ENCODE measurements around the gene PIRT.
"Not testable (repeated sequence)": the region's sequence is repeated elsewhere in the genome, so short reads cannot be mapped to it uniquely, and the experiment has no call there.

The PIRT gene

GRCh38 chr17:10837921-10838320, at the start of gene PIRT:
PIRT (minus strand) TSS chr17:10838087; CDS start chr17:10825645, 12,442 bp downstream.
- no peak for DNase-seq

- DNase-seq: no peak
These were observed 44.1 kb upstream of the PIRT start for GRCh38 chr17:10881959-10882358.

DNA sequence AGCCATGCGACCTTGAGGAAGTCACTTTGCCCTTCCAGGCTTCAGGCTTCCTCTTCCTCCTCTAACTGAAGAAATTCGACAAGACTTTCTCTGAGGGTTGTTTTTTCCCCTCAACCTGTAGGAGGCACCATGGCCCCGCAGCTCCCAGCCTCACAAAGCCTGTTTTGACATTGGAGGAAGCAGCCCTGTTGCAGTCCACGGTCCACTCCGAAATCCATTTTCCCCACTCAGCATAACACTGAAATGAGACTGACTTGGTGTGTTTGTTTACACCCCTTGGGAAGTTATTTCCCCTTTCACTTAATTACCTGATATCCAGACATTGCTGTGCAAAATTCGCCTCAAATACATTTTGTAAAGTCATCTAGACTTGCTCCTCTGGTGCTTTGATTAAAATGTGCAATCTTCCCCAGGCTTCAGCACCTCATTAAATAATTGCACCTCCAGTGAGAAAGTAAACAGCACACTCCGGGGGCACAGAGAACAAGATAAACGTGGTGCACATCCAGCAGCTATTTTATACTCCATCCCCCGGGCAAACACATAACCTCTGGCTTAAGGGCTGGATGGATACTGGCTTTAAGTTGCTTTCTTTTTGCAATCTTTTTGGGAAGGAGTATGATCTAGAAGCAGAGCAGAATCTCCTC, 41.4 kb upstream of the PIRT start:
- DNase-seq: no peak

DNA sequence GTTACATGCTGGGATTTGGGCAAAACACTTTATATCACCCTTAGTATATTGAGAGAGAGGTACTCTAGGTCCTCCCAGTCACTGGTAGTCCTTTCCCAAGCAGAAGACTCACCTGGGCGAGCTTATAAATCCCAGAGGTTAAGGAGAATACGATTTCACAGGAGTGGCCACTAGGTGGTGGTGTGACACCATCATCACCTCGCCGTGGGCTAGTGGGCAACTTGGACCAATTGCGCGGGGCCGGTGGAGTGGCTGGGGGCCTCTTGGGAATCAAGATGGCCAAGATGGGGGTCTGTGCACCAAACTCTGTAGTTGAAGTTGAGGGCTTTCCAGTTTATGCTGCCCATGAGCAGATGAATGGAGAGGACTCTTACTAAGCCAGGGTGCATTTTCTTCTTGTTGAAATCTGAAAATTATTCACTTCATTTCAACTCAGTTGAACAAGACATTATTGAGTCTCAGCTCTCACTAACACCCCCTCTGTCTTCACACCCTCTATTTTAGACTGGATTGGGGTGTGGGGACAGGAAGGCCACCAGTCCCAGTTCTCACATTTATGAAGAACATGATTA, 38.2 kb upstream of the PIRT start:
- DNase-seq: no peak

DNA sequence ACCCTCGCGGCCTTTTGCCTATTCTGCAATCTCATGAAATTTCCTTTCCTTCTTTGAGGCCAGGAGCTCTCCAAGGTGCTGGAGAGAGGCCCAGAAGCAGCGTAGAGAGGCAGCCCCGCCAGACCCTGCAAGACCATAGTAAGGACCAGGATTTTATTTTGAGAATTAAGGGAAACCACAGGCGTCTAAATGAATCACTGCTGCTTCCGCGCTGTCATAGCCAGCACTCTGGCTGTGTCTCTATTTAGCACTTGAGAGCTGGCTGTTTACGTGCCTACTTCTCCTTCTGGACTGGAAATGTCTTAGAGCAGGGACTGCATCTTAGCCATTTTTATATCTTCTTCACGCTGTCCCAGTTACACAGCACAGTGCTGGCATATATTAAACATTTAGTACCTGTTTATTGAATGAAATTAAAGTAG, 37.6 kb upstream of the PIRT start:
- no peak for DNase-seq

DNA sequence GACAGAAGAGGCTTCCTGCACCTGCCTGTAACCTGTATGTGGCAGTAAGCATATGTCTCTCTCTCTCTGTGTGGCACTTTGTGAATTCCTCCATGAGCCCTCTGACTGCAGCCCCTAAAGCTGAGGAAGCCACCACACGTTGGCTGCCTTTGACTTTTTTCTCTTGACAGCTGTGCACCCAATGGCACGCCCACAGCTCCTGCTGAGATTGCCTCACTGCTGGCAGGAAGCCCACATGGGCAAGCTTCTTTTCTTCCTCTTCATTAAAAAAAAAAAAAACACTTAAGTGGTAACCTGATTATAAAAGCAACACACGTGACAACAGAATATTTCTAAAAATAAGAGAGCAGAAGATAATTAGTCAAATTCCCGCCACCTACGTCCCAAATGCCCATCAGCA, 34.0 kb upstream of the PIRT start:
- DNase-seq: no peak

- no peak for DNase-seq
These were observed 32.6 kb upstream of the PIRT start for GRCh38 chr17:10870336-10871050.

- DNase-seq: not testable (repeated sequence)
These were observed 30.9 kb upstream of the PIRT start for GRCh38 chr17:10868744-10869143.

DNA sequence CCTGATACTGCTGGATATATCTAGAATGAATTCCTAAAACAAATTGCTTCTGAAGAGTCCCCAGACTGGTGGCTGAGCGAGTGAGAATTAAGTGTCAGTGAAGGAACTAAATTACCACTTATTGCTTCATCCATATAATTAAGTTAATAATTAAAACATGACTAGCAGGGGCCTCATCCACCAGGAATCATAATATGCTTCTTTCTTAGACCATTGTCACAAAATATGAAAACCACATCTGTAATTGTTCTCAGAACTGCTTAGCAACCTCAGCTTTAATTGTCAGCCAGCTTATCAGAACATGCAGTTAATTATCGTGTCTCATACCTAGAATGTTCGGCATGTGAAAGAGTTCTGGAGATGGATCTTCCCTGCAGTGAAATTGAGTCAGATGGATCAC, 21.2 kb upstream of the PIRT start:
- DNase-seq: no peak

GRCh38 chr17:10857976-10858375, 20.1 kb upstream of the PIRT start:
- no peak for DNase-seq

- DNase-seq: not testable (repeated sequence)
These were observed 8.7 kb upstream of the PIRT start for GRCh38 chr17:10846636-10847035.

DNA sequence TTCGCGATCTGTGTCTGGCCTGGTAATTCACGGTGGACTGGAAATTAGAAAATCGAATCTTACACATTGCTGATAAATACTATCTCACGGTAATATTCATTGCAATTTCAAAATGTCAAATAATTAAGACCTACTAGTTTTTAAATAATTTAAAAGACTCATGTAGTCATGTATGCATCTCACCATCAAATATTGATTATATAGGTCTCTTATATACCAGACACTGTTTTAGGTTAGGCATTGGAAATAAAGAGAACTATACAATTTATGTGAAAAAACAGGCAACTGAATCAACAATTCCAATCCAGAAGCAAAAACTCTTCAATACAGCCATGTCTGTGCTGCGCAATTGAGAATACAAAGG, 7.5 kb upstream of the PIRT start:
- no peak for DNase-seq

DNA sequence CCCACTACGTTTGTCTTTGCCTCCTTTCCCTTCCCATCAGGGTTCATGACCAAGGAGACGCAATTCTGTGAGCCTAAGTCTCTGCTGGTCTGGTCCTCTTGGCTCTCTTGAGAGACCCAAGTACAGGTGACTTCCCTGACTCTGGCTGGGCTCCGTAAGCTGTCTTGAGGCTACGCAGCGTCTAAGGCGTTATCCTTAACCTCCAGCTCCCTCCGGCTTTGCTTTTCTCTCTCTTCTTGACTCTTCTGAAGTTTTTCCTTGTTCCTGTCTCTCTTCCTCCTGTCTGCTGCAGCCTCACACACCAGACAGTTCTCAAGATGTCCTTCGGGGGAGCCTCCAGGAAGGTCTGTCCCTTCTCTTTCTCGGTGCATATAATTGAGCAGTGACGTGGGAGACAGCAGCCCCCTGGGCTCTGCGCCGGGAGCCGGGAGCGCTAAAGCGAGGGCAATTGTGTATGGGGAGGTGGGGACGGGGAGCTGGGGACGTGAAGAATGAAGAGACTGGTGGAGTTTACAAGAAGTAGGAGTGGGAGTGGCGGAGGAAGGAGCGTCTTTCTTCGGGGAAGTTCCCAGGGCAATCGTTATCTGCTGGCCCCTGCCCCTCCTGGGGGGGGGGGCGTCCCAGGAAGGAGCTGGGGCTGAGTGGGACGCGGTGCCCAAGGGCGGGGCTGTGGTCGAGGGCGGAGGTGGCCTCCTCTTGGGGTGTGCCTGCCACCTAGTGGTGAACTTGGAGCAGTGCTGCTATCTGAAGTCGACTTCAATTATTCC, 6.9 kb upstream of the PIRT start:
- peak; percentile 61 for DNase-seq

GRCh38 chr17:10843811-10844210, 5.9 kb upstream of the PIRT start:
- no peak for DNase-seq

GRCh38 chr17:10842658-10843057, 4.8 kb upstream of the PIRT start:
- no peak for DNase-seq

- DNase-seq: no peak
These were observed 795 bp upstream of the PIRT start for GRCh38 chr17:10838682-10839081.

DNA sequence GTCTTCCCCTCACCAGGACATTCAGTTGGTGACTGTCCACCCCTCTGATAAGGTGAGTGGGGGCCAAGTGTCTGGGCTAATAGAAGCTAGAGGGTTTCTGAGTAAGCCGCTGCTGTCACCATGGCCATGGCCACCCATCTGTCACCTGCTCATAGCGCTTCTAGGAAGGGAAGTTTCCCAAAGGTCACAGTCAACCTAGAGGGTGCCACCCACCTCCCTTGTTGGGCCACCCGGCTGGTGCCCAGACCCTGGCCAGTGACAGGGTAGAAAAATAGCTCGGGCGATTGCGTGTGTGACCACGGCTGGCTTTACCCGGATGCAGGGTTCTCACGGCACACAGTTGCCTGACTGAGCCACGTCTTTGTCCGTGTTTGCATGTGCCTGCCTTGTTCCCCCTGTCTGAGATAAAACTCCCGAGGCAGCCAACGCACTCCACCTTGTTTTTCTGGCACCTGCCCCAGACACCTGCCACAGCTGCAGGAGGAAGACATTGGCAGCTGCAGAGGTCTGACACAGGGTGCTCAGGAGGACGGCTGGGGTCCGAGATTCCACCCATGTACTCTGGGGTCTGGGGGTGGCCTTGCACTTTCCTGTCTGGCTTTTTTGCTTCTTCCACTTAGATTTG, 809 bp downstream of the PIRT start:
- no peak for DNase-seq

GRCh38 chr17:10836145-10836544, 1.7 kb downstream of the PIRT start:
- DNase-seq: no peak

GRCh38 chr17:10831696-10832095, 6.2 kb downstream of the PIRT start:
- DNase-seq: no peak

- no peak for DNase-seq
These were observed 9.9 kb downstream of the PIRT start for GRCh38 chr17:10827898-10828552.

- no peak for DNase-seq
These were observed 13.0 kb downstream of the PIRT start for GRCh38 chr17:10824874-10825273.

DNA sequence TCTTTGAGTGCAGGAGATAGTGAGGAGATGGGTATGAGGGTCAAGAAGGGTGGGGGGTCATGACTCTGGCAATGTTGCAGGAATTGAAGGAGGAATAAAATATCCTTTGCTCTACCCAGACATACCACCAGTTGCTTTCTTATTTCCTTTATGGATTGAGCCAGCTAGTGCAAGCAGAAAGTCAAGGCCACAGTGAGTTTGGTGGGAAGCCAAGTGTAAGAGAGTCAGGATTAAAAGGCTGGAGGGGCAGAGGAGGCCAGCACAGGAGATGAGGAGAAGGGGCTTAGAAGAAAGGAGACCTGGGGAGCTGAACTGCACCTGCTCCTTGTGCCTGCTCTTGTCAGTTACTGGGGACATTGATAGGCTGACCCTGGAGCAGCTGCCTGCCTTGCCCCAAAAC, 16.1 kb downstream of the PIRT start:
- DNase-seq: no peak

GRCh38 chr17:10821054-10821453, 16.8 kb downstream of the PIRT start:
- no peak for DNase-seq
